ENCODE results near the gene PSMC1.
A peak's percentile ranks its signal among the peaks of the same experiment; 100 is the strongest.
"Not testable (repeated sequence)": the region's sequence is repeated elsewhere in the genome, so short reads cannot be mapped to it uniquely, and the experiment has no call there.

Gene PSMC1

GRCh38 chr14:90256354-90257131 is at the start of gene PSMC1:
TSS of gene PSMC1 (plus strand) at chr14:90256553. CDS start at chr14:90256598, 45 bp downstream.
- peak; percentile 96 for DNase-seq (ENCODE audit: low read depth)

DNA sequence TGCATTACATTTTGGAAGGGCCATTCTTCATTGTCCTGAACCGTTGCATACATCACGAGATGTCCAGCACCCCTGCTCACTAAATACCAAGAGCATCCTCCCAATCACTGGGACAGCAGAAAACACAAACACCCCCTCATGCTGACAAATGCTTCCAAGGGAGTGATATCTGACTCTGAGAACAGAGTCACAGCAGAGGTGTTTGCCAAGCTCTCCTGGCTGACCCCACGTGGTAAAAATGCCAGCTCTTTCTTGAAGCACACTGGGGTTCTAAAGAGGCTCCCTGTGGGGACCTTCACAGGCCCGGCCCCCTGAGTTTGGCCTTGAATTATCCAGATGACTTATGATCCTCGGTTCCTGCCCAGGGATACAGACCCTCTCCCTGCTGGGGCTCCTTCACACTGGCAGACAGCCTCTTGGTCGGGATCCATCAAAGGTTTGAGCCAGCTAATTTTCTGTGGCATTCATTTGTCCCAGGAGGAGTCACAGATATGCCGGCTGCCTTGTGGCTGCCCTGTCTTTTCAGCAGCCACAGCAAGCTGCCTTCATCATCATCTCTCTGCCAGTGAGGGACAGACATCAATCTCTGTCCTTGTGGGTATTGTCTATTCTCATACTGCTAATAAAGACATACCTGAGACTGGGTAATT is 43.1 kb upstream of the PSMC1 start:
- no peak for DNase-seq (ENCODE audit: low read depth)

GRCh38 chr14:90228478-90228877 is 27.9 kb upstream of the PSMC1 start:
- no peak for DNase-seq (ENCODE audit: low read depth)

GRCh38 chr14:90229942-90230341 is 26.4 kb upstream of the PSMC1 start:
- DNase-seq (ENCODE audit: low read depth): not testable (repeated sequence)

- DNase-seq (ENCODE audit: low read depth): peak; percentile 14
Observed at GRCh38 chr14:90235179-90235976, 21.0 kb upstream of the PSMC1 start.

DNA sequence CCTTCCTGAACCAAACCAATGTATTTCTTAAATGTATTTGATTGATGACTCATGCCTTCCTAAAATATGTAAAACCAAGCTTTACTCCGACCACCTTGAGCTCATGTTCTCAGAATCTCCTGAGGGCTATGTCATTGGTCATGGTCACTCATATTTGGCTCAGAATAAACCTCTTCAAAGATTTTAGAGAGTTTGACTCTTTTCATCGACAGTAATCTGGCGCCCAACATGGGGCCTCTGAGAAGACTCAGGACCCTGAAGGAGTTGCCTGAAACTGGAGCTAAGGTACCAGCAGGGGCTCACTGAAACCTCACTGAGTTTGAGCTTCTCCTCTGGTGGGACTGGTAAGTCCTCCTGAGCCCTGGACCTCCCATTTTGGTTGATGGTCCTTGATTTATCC is 17.2 kb upstream of the PSMC1 start:
- DNase-seq (ENCODE audit: low read depth): no peak

- no peak for DNase-seq (ENCODE audit: low read depth)
Observed at GRCh38 chr14:90242444-90242843, 13.9 kb upstream of the PSMC1 start.

GRCh38 chr14:90246936-90247335 is 9.4 kb upstream of the PSMC1 start:
- DNase-seq (ENCODE audit: low read depth): no peak

GRCh38 chr14:90247441-90247840 is 8.9 kb upstream of the PSMC1 start:
- DNase-seq (ENCODE audit: low read depth): not testable (repeated sequence)

DNA sequence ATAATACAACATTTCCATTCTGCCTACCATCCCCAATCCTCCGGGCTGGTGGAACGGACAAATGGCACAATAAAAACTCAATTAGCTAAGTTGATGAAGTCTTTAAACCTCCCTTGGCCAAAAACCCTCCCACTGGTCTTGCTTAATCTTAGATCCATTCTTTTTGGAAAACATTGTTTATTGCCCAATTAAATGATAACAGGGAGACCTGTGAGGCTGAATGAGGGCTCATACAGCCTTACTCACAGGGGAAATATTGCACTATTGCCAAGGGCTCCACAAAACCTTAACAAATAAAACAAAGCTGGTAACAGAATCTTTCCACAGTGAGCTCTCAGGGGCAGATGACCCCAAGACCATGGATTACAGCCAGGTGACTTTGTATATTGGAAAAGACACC is 7.8 kb upstream of the PSMC1 start:
- no peak for DNase-seq (ENCODE audit: low read depth)

DNA sequence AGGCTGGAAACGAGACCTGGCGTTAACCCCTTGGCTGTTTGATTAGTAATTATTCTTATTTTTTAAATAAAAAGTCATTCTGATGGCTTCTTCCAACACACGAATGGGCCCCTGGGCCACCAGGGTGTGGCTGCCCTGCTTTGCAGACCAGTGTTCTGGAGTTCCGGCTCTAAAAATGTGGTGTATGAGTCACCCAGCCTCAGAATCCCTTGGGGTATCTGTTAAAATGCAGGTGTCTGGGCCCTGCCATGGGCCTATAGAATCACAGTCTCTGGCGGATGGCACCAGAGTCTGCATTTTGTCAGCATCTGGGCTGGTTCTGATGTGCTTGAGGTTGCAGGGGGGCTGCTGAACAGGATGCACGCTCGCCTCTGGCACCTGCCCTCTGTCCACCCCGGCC is 2.5 kb upstream of the PSMC1 start:
- no peak for DNase-seq (ENCODE audit: low read depth)

- DNase-seq (ENCODE audit: low read depth): no peak
Observed at GRCh38 chr14:90255871-90256270, 482 bp upstream of the PSMC1 start.

DNA sequence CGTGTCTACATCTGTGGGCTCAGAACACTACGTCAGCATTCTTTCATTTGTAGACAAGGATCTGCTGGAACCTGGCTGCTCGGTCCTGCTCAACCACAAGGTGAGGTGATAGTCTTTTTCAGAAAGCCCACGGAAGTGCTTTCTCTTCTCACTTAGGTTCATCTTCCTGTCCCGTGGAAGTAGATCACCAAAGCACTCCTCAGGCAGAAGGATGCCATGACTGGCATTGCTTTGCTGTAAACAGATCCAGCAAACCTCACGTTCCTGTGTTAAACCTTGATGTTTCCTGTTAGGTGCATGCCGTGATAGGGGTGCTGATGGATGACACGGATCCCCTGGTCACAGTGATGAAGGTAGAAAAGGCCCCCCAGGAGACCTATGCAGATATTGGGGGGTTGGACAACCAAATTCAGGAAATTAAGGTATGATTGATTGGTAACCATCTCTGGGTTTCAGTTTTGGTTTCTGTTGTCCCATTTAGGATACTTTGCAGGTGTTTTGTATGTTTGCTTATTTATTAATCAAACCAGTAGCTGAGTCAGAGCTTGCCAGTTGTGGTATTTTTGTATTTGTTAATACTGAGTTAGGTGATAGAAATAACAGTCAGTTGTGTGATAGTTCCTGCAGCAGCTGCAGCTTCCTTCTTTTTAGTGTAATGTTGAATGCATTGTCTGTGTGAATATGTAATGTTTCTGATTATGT is 7.5 kb downstream of the PSMC1 start:
- DNase-seq (ENCODE audit: low read depth): no peak

GRCh38 chr14:90266441-90267154 is 10.2 kb downstream of the PSMC1 start:
- DNase-seq (ENCODE audit: low read depth): no peak

- no peak for DNase-seq (ENCODE audit: low read depth)
Observed at GRCh38 chr14:90268420-90268819, 12.1 kb downstream of the PSMC1 start.

DNA sequence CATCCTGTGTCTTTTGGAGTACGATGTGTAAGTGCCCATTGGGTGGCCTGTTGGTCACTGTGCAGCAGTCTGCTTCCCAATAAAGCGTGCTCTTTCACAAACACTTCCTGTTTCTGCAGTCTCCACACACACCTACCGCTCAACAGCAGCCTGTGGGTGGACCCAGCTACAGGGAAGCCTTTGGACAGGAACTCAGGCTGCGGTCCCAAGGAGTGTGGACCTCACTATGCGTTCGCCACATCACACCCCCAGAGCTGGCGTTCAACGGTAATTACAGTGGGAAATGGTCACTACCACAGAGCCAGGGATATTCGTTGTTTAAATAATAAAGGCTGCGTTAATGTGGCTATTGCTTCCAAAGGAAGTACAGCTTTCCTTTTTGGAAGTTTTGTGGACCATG is 16.2 kb downstream of the PSMC1 start:
- no peak for DNase-seq (ENCODE audit: low read depth)

- DNase-seq (ENCODE audit: low read depth): peak; percentile 59
Observed at GRCh38 chr14:90273532-90273931, 17.2 kb downstream of the PSMC1 start.

GRCh38 chr14:90274019-90274418 is 17.7 kb downstream of the PSMC1 start:
- no peak for DNase-seq (ENCODE audit: low read depth)

- peak; percentile 26 for DNase-seq (ENCODE audit: low read depth)
Observed at GRCh38 chr14:90274808-90275457, 18.6 kb downstream of the PSMC1 start.

GRCh38 chr14:90275458-90275814 is 19.1 kb downstream of the PSMC1 start:
- no peak for DNase-seq (ENCODE audit: low read depth)

DNA sequence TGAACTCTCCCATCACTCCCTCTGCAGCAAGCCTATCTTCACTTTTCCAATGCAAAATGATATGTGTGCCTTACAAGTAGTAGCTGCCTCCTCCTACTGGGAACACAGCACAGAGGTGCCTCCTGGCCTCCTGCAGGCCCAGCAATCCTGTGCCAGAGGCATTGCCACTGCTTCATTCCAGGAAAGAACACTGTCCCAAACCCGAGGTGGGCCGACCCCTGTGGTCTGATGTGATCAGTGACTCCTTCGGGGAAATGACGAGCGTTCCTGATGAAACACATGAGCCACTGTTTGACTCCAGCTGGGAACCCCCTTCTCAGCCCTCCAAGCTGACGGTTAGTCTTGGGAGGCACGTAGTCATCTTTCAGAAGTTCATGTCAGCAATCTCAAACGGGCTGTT is 19.5 kb downstream of the PSMC1 start:
- no peak for DNase-seq (ENCODE audit: low read depth)

Data from fibroblast of gingiva (primary cell).